Cardiac muscle cell (in vitro differentiated cells and primary cell): ENCODE measurements around the gene CCDC88C. TPM values are rescaled to one million over a fixed set of nuclear protein-coding genes. Genes with fewer than 3 reads are reported as not detected.
"Not testable (repeated sequence)": the region's sequence is repeated elsewhere in the genome, so short reads cannot be mapped to it uniquely, and the experiment has no call there.

ENCODE experiments used
- DNase-seq, 2 donors: peaks; one replicate each; pipeline versions ENCODE4 v3.0.0 to v3.0.0-alpha.2; 2010 to 2017; ENCODE audit warnings: low read depth in 1 of 2, low spot score in 1 of 2
- H3K27ac ChIP-seq: fragments of 200-600 bp; sonication (generic); 2 replicates; pipeline ENCODE4 v1.5.1; 2016
- H3K27me3 ChIP-seq: fragments of 200-600 bp; sonication (generic); 2 replicates; pipeline ENCODE4 v1.6.0; 2016; ENCODE audit warnings: control low read depth
- H3K36me3 ChIP-seq: fragments of 200-600 bp; sonication (generic); 2 replicates; pipeline ENCODE4 v1.5.1; 2016; ENCODE audit warnings: control low read depth
- H3K4me1 ChIP-seq: fragments of 200-600 bp; sonication (generic); 2 replicates; pipeline ENCODE4 v1.8.1; 2017; ENCODE audit warnings: low read depth, mild to moderate bottlenecking, mixed run types
- H3K4me3 ChIP-seq: fragments of 200-600 bp; sonication (generic); 2 replicates; pipeline ENCODE4 v1.5.1; 2016; ENCODE audit warnings: mild to moderate bottlenecking
- H3K9me3 ChIP-seq: fragments of 200-600 bp; sonication (generic); 2 replicates; pipeline ENCODE4 v1.5.1; 2017; ENCODE audit warnings: low read depth, mild to moderate bottlenecking, control low read depth
- CTCF ChIP-seq: IDR thresholded peaks from 2 replicates; pipeline ENCODE4 v1.5.1; 2012; ENCODE audit warnings: low read depth, mild to moderate bottlenecking, low read length
- polyA plus RNA-seq: library from polyadenylated mRNA; unstranded; fragments of >200 nt; fragmentation: Nextera tagmentation; extraction: Ambion mirVana; gene quantifications from 2 replicates; pipeline ENCODE4 v1.2.1, GENCODE V29; 2016
- total RNA-seq: library from RNA; depleted of rRNA; stranded (reverse); fragments of >200 nt; gene quantifications from 2 replicates; pipeline ENCODE4 v1.2.3, GENCODE V29; 2016

The CCDC88C gene
- total and polyA plus RNA-seq, 2 experiments from 2014 or later: 0.49 to 1.2 TPM

- Histone ChIP-seq H3K36me3 (no peaks in the 10 kb centered on the region), H3K9me3 (no peaks in the 10 kb centered on the region), H3K4me1 (no peaks in the 10 kb centered on the region), H3K4me3 (no peak overlapping the region), H3K27me3 (no peaks in the 10 kb centered on the region), H3K27ac (no peak overlapping the region)
- no peak for DNase-seq
- TF ChIP-seq CTCF: no peak
Observed at GRCh38 chr14:91271639-91272038, 146.0 kb downstream of the CCDC88C start.

GRCh38 chr14:91270619-91271018 is 147.0 kb downstream of the CCDC88C start:
- Histone ChIP-seq H3K4me3 (no peak overlapping the region), H3K9me3 (no peaks in the 10 kb centered on the region), H3K4me1 (no peaks in the 10 kb centered on the region), H3K27me3 (peaks cover 6% of the 10 kb centered on the region), H3K36me3 (no peaks in the 10 kb centered on the region), H3K27ac (no peak overlapping the region)
- DNase-seq: no peak
- no peak for TF ChIP-seq CTCF

DNA sequence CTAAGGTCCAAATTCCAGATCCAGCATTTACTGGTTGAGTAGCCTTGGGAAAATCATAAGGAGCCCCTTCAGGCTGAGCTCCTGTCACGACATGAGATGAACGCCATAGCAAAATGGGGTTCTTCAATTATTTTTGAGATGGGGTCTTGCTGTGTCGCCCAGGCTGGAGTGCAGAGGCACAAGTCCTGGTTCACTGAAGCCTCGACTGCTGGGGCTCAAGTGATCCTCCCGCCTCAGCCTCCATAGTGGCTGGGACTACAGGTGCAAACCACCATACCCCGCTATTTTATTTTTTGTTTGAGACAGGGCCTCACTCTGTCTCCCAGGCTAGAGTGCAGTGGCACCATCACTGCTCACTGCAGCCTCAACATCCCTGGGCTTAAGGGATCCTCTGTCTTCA is 147.4 kb downstream of the CCDC88C start:
- Histone ChIP-seq H3K36me3 (no peaks in the 10 kb centered on the region), H3K4me3 (no peak overlapping the region), H3K9me3 (no peaks in the 10 kb centered on the region), H3K27me3 (peaks cover 11% of the 10 kb centered on the region), H3K4me1 (no peaks in the 10 kb centered on the region), H3K27ac (no peak overlapping the region)
- no peak for DNase-seq
- no peak for TF ChIP-seq CTCF

- no peak overlapping the region for H3K27ac ChIP-seq
- no peak overlapping the region for H3K4me3 ChIP-seq
- peak in 1 of 2 donors; percentile 52 for DNase-seq
- no peaks in the 10 kb centered on the region for H3K36me3 ChIP-seq
- no peaks in the 10 kb centered on the region for H3K9me3 ChIP-seq
- no peaks in the 10 kb centered on the region for H3K4me1 ChIP-seq
- peaks cover 19% of the 10 kb centered on the region for H3K27me3 ChIP-seq
- TF ChIP-seq CTCF: no peak
Observed at GRCh38 chr14:91269076-91269991, 148.3 kb downstream of the CCDC88C start.

GRCh38 chr14:91267965-91268437 is 149.6 kb downstream of the CCDC88C start:
- H3K36me3 ChIP-seq: no peaks in the 10 kb centered on the region
- no peak overlapping the region for H3K27ac ChIP-seq
- no peaks in the 10 kb centered on the region for H3K9me3 ChIP-seq
- DNase-seq: no peak
- TF ChIP-seq CTCF: no peak
- no peak overlapping the region for H3K4me3 ChIP-seq
- no peaks in the 10 kb centered on the region for H3K4me1 ChIP-seq
- peaks cover 30% of the 10 kb centered on the region for H3K27me3 ChIP-seq

- H3K4me1 ChIP-seq, H3K27ac ChIP-seq, H3K36me3 ChIP-seq, H3K4me3 ChIP-seq, DNase-seq, H3K9me3 ChIP-seq: not testable (repeated sequence)
- H3K27me3 ChIP-seq: peaks cover 30% of the 10 kb centered on the region
Observed at GRCh38 chr14:91266276-91266675, 151.3 kb downstream of the CCDC88C start.
